Measurements from ENCODE around the gene ZNF155. TPM values are rescaled to one million over a fixed set of nuclear protein-coding genes. Genes with fewer than 3 reads are reported as not detected.

Gene ZNF155
- total RNA-seq, 1 experiment from 2014 or later: 10.1 TPM

DNA sequence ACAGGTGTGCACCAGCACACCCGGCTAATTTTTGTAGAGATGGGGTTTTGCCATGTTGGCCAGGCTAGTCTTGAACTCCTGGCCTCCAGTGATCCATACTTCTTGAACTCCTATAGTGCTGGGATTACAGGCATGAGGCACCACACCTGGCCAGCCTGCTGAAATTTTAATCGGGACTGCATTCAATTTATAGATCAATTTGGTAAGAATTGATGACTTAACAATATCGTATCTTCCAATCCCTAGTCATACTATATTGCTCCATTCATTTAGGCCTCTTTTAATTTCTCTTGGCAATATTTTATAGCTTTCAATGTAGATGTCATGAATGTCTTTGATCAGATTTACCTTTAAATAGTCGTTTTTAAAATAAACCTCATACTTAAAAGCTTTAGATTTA is 43.3 kb upstream of the ZNF155 start:
- Histone ChIP-seq H3K4ac (ENCODE audit: low read depth, low read length) (no peak overlapping the region), H3K79me2 (ENCODE audit: insufficient read depth, low read length) (no peaks in the 10 kb centered on the region), H2AK5ac (ENCODE audit: insufficient read length, low read length) (no peak overlapping the region), H2BK5ac (ENCODE audit: insufficient read length, low read length) (no peak overlapping the region), H4K8ac (replicated peaks; ENCODE audit: insufficient read length, low read depth, low read length) (no peak overlapping the region), H3K27me3 (ENCODE audit: insufficient read depth, low read length) (no peaks in the 10 kb centered on the region), H3K4me1 (ENCODE audit: insufficient read depth, low read length) (no peaks in the 10 kb centered on the region), H2AFZ (ENCODE audit: low read length) (no peak overlapping the region), H2BK15ac (ENCODE audit: low read depth, low read length) (no peak overlapping the region), H2BK120ac (ENCODE audit: low read depth, low read length, poor library complexity, severe bottlenecking) (no peak overlapping the region), H3K4me2 (ENCODE audit: insufficient read depth, insufficient read length, low read length) (no peak overlapping the region), H3K9ac (ENCODE audit: extremely low read depth, insufficient read length, low read length) (no peak overlapping the region), H3K23me2 (ENCODE audit: insufficient read length, low read depth, low read length, poor library complexity, severe bottlenecking) (no peaks in the 10 kb centered on the region), H3K18ac (ENCODE audit: insufficient read length, low read depth, low read length) (no peak overlapping the region), H2BK20ac (ENCODE audit: low read depth, low read length, poor library complexity, severe bottlenecking) (no peak overlapping the region), H3K79me1 (ENCODE audit: insufficient read depth, low read depth, low read length, poor library complexity, severe bottlenecking) (no peaks in the 10 kb centered on the region), H3K9me3 (ENCODE audit: control insufficient read depth, low read depth, low read length) (no peaks in the 10 kb centered on the region), H4K91ac (ENCODE audit: insufficient read length, low read depth, low read length) (no peak overlapping the region), H2BK12ac (ENCODE audit: insufficient read length, low read depth, low read length) (no peak overlapping the region), H4K20me1 (ENCODE audit: control insufficient read depth, insufficient read depth, insufficient read length) (no peaks in the 10 kb centered on the region), H3K14ac (ENCODE audit: insufficient read depth, low read length) (no peak overlapping the region), H3T11ph (ENCODE audit: low read length) (no peak overlapping the region), H4K5ac (ENCODE audit: insufficient read length, low read depth, low read length) (no peak overlapping the region), H3K27ac (ENCODE audit: insufficient read length, low read depth, low read length) (no peak overlapping the region), H3K23ac (ENCODE audit: insufficient read length, low read depth, low read length) (no peak overlapping the region), H3K56ac (ENCODE audit: insufficient read length, low read depth, low read length) (no peak overlapping the region)
- Mint-ChIP-seq H3K27me3 (ENCODE audit: low read depth) (peaks cover 27% of the 10 kb centered on the region), H3K4me3 (no peak overlapping the region), H3K27ac (no peak overlapping the region), H3K9me3 (peaks cover 31 to 47% of the 10 kb centered on the region in 2 experiments), H3K4me1 (no peaks in the 10 kb centered on the region), H3K36me3 (ENCODE audit: insufficient read depth in 1 of 3, low read depth in 3 of 3) (no peaks in the 10 kb centered on the region; a peak in 1 of 7 replicates)
- no CpG with 5 or more reads among the region's 4 CpGs for WGBS (ENCODE audit: extremely low coverage, insufficient read length, low lambda C conversion rate)
- TF ChIP-seq, protein P1, sequence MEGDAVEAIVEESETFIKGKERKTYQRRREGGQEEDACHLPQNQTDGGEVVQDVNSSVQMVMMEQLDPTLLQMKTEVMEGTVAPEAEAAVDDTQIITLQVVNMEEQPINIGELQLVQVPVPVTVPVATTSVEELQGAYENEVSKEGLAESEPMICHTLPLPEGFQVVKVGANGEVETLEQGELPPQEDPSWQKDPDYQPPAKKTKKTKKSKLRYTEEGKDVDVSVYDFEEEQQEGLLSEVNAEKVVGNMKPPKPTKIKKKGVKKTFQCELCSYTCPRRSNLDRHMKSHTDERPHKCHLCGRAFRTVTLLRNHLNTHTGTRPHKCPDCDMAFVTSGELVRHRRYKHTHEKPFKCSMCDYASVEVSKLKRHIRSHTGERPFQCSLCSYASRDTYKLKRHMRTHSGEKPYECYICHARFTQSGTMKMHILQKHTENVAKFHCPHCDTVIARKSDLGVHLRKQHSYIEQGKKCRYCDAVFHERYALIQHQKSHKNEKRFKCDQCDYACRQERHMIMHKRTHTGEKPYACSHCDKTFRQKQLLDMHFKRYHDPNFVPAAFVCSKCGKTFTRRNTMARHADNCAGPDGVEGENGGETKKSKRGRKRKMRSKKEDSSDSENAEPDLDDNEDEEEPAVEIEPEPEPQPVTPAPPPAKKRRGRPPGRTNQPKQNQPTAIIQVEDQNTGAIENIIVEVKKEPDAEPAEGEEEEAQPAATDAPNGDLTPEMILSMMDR (conservative IDR thresholded peaks at IDR 0.05): no peak
- no peak for DNase-seq
